K562 (cell line): Measurements from ENCODE around the gene ALDH1A3. TPM values are rescaled to one million over a fixed set of nuclear protein-coding genes. Genes with fewer than 3 reads are reported as not detected.

ENCODE experiments used
- polyA plus RNA-seq, 8 experiments: library from polyadenylated mRNA; depleted of rRNA in 4 of 8; stranded (reverse) in 5 of 8; unstranded in 3 of 8; fragments of >200 nt; fragmentation: Nextera tagmentation in 2 of 8; fragmentation: Illumina TruSeq in 1 of 8; extraction: Ambion mirVana in 2 of 8; extraction: Trizol in 1 of 8; gene quantifications; 2 replicates each; pipeline versions ENCODE4 v1.2.1 to v1.2.3, GENCODE V29; 2011 to 2014; ENCODE audit warnings: inconsistent platforms in 1 of 8, missing spikeins in 1 of 8
- small RNA-seq: library from RNA; depleted of rRNA; stranded (forward); fragments of <200 nt; gene quantifications from one replicate; pipeline ENCODE3, GENCODE V24; 2014
- total RNA-seq, 7 experiments: library from RNA; depleted of rRNA in 6 of 7; stranded (reverse); fragments of >200 nt in 6 of 7; fragmentation: Illumina TruSeq in 2 of 7; extraction: Trizol in 2 of 7; gene quantifications; 2 replicates each; pipeline versions ENCODE4 v1.2.1 to v1.2.3, GENCODE V29; 2011 to 2021; ENCODE audit warnings: low replicate concordance in 1 of 7

ALDH1A3 gene
- total and polyA plus RNA-seq, 9 of the 15 experiments (the other 6 are each of a cell fraction or from before 2014, with no cell fraction given) = 0.38 TPM; not detected in 8

Small RNAs within 50 kb of the gene (small RNA-seq; reads per million reads assigned to genes)
- gene AC015712.3 = not detected

Other genes with a start within 250 kb of the ALDH1A3 start
- 0.16 and 1.5 TPM in 2 replicates for gene LRRK1, start 39.5 kb downstream of the ALDH1A3 start, total RNA-seq (2014; rRNA removed)
- 0.03 and 0.11 TPM in 2 replicates for gene LRRK1, start 39.5 kb downstream of the ALDH1A3 start, total RNA-seq (2014; rRNA removed; fragmentation: Illumina TruSeq; extraction: Trizol)
- gene LRRK1, start 39.5 kb downstream of the ALDH1A3 start, total RNA-seq (2015; rRNA removed; fragmentation: Illumina TruSeq; extraction: Trizol) = 0.04 and 0.11 TPM in 2 replicates
- 0.25 and 0.49 TPM in 2 replicates for gene LRRK1, start 39.5 kb downstream of the ALDH1A3 start, total RNA-seq (2021)
- gene LRRK1, start 39.5 kb downstream of the ALDH1A3 start, polyA plus RNA-seq (2011; rRNA removed) = 0.24 and 0.34 TPM in 2 replicates
- gene LRRK1, start 39.5 kb downstream of the ALDH1A3 start, polyA plus RNA-seq (2014; fragmentation: Illumina TruSeq; extraction: Trizol) = 0.06 and 0.09 TPM in 2 replicates
- gene LRRK1, start 39.5 kb downstream of the ALDH1A3 start, polyA plus RNA-seq (2014; fragmentation: Nextera tagmentation; extraction: Ambion mirVana) = under 1 TPM; 0.01 to 0.03 TPM
- gene LRRK1, start 39.5 kb downstream of the ALDH1A3 start, polyA plus RNA-seq (2014; rRNA removed) = 0.20 and 0.27 TPM in 2 replicates